ENCODE results near the gene ANTXR2. TPM values are rescaled to one million over a fixed set of nuclear protein-coding genes. Genes with fewer than 3 reads are reported as not detected.

Gene ANTXR2
- total and polyA plus RNA-seq, 2 of the 13 experiments (the other 11 are each of a cell fraction or from before 2014, with no cell fraction given): 4.6 to 14.5 TPM

DNA sequence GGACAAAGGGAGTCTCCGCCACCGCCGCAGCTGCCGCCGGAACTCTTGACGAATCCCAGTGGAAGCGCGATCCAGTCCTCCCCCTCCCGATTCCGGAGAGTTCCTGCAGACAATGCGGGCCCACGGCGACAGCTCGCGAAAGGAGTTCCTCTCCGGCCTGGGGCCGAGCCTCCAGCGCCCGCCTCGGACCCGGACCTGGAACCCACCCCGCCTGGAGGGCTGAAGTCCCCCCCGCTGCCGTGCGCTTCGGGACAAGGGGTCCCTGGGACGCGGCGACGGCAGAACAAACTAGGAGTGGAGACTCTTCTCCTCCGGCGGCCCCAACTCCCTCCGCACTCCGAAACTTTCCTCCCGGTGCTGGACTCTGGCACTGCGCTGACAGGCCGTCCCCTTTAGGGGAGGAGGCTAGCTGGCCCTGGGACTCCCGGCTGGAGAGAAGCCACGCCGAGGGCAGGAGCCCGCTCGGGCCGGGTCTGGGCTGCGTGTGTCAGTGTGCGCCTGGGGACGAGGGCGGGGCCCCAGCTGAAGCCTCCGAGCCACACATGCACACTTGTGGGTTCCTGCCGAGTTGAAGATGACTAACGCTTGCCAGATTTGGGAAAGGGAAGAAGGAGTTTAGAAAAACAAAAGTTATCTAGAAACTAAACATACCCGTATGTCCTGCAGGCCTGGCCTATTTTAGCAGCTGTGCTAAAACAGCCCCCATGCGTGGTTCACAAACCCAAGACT, at the start of gene ANTXR2 (continued):
- TF ChIP-seq, protein P1, sequence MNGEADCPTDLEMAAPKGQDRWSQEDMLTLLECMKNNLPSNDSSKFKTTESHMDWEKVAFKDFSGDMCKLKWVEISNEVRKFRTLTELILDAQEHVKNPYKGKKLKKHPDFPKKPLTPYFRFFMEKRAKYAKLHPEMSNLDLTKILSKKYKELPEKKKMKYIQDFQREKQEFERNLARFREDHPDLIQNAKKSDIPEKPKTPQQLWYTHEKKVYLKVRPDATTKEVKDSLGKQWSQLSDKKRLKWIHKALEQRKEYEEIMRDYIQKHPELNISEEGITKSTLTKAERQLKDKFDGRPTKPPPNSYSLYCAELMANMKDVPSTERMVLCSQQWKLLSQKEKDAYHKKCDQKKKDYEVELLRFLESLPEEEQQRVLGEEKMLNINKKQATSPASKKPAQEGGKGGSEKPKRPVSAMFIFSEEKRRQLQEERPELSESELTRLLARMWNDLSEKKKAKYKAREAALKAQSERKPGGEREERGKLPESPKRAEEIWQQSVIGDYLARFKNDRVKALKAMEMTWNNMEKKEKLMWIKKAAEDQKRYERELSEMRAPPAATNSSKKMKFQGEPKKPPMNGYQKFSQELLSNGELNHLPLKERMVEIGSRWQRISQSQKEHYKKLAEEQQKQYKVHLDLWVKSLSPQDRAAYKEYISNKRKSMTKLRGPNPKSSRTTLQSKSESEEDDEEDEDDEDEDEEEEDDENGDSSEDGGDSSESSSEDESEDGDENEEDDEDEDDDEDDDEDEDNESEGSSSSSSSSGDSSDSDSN (CRISPR knock-in tag; IDR thresholded peaks at IDR 0.05): peak; percentile 95
- no peak for TF ChIP-seq ZNF598 (CRISPR knock-in tag; IDR thresholded peaks at IDR 0.05; ENCODE audit: borderline replicate concordance)
- TF ChIP-seq KLF11 (CRISPR knock-in tag; IDR thresholded peaks at IDR 0.05): no peak
- TF ChIP-seq ZNF251 (CRISPR knock-in tag; IDR thresholded peaks at IDR 0.05): no peak
- peak; percentile 35; the same call in 1 of the 2 replicates for TF ChIP-seq FOXJ3 (CRISPR knock-in tag; IDR thresholded peaks at IDR 0.05; ENCODE audit: borderline replicate concordance)
- TF ChIP-seq, protein P2, sequence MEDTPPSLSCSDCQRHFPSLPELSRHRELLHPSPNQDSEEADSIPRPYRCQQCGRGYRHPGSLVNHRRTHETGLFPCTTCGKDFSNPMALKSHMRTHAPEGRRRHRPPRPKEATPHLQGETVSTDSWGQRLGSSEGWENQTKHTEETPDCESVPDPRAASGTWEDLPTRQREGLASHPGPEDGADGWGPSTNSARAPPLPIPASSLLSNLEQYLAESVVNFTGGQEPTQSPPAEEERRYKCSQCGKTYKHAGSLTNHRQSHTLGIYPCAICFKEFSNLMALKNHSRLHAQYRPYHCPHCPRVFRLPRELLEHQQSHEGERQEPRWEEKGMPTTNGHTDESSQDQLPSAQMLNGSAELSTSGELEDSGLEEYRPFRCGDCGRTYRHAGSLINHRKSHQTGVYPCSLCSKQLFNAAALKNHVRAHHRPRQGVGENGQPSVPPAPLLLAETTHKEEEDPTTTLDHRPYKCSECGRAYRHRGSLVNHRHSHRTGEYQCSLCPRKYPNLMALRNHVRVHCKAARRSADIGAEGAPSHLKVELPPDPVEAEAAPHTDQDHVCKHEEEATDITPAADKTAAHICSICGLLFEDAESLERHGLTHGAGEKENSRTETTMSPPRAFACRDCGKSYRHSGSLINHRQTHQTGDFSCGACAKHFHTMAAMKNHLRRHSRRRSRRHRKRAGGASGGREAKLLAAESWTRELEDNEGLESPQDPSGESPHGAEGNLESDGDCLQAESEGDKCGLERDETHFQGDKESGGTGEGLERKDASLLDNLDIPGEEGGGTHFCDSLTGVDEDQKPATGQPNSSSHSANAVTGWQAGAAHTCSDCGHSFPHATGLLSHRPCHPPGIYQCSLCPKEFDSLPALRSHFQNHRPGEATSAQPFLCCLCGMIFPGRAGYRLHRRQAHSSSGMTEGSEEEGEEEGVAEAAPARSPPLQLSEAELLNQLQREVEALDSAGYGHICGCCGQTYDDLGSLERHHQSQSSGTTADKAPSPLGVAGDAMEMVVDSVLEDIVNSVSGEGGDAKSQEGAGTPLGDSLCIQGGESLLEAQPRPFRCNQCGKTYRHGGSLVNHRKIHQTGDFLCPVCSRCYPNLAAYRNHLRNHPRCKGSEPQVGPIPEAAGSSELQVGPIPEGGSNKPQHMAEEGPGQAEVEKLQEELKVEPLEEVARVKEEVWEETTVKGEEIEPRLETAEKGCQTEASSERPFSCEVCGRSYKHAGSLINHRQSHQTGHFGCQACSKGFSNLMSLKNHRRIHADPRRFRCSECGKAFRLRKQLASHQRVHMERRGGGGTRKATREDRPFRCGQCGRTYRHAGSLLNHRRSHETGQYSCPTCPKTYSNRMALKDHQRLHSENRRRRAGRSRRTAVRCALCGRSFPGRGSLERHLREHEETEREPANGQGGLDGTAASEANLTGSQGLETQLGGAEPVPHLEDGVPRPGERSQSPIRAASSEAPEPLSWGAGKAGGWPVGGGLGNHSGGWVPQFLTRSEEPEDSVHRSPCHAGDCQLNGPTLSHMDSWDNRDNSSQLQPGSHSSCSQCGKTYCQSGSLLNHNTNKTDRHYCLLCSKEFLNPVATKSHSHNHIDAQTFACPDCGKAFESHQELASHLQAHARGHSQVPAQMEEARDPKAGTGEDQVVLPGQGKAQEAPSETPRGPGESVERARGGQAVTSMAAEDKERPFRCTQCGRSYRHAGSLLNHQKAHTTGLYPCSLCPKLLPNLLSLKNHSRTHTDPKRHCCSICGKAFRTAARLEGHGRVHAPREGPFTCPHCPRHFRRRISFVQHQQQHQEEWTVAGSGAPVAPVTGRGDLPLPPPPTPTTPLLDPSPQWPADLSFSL (CRISPR knock-in tag; IDR thresholded peaks at IDR 0.05): 0 out of 2 replicates have a peak, but pooled peaks have one; percentile 22
- TF ChIP-seq ZNF260 (CRISPR knock-in tag; IDR thresholded peaks at IDR 0.05; ENCODE audit: borderline replicate concordance, low read depth): no peak
- no peak for TF ChIP-seq ZNF775 (CRISPR knock-in tag; IDR thresholded peaks at IDR 0.05; ENCODE audit: borderline replicate concordance)
- TF ChIP-seq, protein P3, sequence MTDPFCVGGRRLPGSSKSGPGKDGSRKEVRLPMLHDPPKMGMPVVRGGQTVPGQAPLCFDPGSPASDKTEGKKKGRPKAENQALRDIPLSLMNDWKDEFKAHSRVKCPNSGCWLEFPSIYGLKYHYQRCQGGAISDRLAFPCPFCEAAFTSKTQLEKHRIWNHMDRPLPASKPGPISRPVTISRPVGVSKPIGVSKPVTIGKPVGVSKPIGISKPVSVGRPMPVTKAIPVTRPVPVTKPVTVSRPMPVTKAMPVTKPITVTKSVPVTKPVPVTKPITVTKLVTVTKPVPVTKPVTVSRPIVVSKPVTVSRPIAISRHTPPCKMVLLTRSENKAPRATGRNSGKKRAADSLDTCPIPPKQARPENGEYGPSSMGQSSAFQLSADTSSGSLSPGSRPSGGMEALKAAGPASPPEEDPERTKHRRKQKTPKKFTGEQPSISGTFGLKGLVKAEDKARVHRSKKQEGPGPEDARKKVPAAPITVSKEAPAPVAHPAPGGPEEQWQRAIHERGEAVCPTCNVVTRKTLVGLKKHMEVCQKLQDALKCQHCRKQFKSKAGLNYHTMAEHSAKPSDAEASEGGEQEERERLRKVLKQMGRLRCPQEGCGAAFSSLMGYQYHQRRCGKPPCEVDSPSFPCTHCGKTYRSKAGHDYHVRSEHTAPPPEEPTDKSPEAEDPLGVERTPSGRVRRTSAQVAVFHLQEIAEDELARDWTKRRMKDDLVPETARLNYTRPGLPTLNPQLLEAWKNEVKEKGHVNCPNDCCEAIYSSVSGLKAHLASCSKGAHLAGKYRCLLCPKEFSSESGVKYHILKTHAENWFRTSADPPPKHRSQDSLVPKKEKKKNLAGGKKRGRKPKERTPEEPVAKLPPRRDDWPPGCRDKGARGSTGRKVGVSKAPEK (CRISPR knock-in tag; IDR thresholded peaks at IDR 0.05; ENCODE audit: borderline replicate concordance): peak; percentile 18; the same call in 1 of the 2 replicates
- no peak for TF ChIP-seq PRPF4 (IDR thresholded peaks at IDR 0.05; ENCODE audit: low read depth, low read length, poor library complexity, severe bottlenecking)
- TF ChIP-seq KLF12 (CRISPR knock-in tag; IDR thresholded peaks at IDR 0.05; ENCODE audit: borderline replicate concordance): peak; percentile 78; the same call in 1 of the 2 replicates
- TF ChIP-seq KLF9 (CRISPR knock-in tag; IDR thresholded peaks at IDR 0.05; ENCODE audit: low read depth): no peak
- no peak for TF ChIP-seq ZNF329 (CRISPR knock-in tag; IDR thresholded peaks at IDR 0.05; ENCODE audit: low read depth)
- TF ChIP-seq, protein P4, sequence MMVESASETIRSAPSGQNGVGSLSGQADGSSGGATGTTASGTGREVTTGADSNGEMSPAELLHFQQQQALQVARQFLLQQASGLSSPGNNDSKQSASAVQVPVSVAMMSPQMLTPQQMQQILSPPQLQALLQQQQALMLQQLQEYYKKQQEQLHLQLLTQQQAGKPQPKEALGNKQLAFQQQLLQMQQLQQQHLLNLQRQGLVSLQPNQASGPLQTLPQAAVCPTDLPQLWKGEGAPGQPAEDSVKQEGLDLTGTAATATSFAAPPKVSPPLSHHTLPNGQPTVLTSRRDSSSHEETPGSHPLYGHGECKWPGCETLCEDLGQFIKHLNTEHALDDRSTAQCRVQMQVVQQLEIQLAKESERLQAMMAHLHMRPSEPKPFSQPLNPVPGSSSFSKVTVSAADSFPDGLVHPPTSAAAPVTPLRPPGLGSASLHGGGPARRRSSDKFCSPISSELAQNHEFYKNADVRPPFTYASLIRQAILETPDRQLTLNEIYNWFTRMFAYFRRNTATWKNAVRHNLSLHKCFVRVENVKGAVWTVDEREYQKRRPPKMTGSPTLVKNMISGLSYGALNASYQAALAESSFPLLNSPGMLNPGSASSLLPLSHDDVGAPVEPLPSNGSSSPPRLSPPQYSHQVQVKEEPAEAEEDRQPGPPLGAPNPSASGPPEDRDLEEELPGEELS (CRISPR knock-in tag; IDR thresholded peaks at IDR 0.05): peak; percentile 33; the same call in 1 of the 2 replicates

Measured in HepG2 (cell line).